ENCODE results near the gene TAF3.

TAF3 gene

DNA sequence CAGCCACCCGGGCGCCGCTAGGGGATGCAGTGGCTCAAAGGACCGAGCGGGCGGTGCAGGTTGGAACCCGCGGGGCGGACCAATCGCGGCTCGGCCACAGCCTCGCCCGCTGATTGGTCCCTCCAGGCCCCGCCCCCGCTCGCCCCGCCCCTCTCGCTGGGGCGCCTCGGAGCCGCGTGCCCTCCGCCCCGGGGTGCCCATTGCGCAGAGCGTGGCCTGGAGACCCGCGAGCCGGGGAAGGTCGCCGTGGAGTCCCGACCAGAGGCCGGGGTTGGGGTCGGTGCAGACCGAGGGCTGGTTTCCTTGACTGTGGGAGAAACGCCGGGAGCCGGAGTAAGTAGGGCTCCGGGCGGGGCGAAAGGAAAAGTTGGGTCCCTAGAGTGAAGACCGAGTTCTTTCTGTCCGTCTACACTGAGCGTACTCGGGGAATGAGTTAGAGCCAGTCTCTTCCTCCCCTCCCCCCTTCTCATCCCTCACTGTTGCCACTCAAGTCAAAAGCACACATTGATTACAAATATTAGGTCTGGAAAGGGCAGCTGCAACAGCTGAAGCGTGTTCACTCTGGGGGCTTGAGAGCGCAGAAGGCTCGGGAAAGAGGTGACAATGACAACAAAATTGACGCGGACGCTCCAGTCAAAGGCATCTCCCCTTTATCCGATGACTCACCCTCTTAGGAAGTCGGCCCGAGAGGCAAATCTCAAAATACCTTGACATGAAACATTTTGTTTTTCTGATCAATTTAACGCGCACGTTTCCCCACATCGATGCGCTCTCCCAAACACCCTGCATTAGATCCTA, 235.3 kb downstream of the TAF3 start:
- peak; percentile 39; the same call in 1 of the 2 replicates for TF ChIP-seq JUND (IDR thresholded peaks at IDR 0.05; ENCODE audit: low read depth)
- in situ Hi-C loops (cut with HindIII; ENCODE audit: low pct_unique_long_range_greater_than_20kb, low sequenced_read_pairs) = no loop called here
- peak; percentile 97 for DNase-seq (ENCODE audit: low read depth in 1 of 2, low spot score in 1 of 2)

DNA sequence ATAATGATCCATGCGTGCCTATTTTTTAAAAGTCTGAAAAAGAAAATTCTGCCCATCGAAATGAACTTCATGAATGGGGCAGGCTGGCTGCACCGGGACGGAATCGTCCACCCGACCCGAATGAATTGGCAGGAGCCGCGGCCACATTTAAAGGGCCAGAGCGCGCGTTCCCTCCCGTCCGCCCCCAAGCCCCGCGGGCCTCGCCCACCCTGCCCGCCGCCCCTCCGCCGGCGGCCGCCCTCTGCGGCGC, 235.9 kb downstream of the TAF3 start:
- no peak for DNase-seq (ENCODE audit: low read depth in 1 of 2, low spot score in 1 of 2)
- TF ChIP-seq JUND (IDR thresholded peaks at IDR 0.05; ENCODE audit: low read depth) = no peak
- in situ Hi-C loops (cut with HindIII; ENCODE audit: low pct_unique_long_range_greater_than_20kb, low sequenced_read_pairs) = no loop called here

DNA sequence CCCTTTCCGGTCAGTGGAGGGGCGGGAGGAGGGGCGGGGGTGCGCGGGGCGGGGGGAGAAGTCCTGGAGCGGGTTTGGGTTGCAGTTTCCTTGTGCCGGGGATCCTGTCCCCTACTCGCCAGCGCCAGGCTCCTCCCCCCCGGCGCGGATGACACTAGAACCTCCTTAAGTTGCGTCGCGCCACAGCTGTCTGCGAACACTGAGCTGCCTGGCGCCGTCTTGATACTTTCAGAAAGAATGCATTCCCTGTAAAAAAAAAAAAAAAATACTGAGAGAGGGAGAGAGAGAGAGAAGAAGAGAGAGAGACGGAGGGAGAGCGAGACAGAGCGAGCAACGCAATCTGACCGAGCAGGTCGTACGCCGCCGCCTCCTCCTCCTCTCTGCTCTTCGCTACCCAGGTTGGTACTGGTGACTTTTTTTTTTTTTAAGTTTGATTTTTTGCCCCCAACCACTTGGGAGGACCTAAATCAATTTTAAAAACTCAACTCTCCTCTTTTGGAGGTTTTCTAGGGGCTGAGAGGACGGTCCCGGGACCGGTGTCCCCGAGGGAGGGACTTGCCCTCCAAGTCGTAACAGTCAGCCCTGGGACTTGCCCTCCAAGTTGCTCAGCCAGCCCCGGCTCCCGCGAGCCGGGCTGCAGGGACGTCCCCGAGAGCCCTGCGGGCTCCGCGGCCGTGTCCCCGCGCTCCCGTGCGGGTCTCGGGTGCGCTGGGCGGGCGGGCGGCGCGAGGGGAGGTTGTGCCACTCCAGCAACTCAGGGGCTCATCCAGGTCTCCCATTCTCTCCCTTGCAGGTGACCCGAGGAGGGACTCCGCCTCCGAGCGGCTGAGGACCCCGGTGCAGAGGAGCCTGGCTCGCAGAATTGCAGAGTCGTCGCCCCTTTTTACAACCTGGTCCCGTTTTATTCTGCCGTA, 236.4 kb downstream of the TAF3 start, which contains the start of gene GATA3:
Gene GATA3 (plus strand): TSS at position 195 of the 914 bp plus-strand sequence. CDS start 968 bp downstream, outside the sequence.
- TF ChIP-seq JUND (IDR thresholded peaks at IDR 0.05; ENCODE audit: low read depth) = no peak
- in situ Hi-C loops (cut with HindIII; ENCODE audit: low pct_unique_long_range_greater_than_20kb, low sequenced_read_pairs) = no loop called here
- DNase-seq (ENCODE audit: low read depth in 1 of 2, low spot score in 1 of 2) = peak; percentile 98 to 99

DNA sequence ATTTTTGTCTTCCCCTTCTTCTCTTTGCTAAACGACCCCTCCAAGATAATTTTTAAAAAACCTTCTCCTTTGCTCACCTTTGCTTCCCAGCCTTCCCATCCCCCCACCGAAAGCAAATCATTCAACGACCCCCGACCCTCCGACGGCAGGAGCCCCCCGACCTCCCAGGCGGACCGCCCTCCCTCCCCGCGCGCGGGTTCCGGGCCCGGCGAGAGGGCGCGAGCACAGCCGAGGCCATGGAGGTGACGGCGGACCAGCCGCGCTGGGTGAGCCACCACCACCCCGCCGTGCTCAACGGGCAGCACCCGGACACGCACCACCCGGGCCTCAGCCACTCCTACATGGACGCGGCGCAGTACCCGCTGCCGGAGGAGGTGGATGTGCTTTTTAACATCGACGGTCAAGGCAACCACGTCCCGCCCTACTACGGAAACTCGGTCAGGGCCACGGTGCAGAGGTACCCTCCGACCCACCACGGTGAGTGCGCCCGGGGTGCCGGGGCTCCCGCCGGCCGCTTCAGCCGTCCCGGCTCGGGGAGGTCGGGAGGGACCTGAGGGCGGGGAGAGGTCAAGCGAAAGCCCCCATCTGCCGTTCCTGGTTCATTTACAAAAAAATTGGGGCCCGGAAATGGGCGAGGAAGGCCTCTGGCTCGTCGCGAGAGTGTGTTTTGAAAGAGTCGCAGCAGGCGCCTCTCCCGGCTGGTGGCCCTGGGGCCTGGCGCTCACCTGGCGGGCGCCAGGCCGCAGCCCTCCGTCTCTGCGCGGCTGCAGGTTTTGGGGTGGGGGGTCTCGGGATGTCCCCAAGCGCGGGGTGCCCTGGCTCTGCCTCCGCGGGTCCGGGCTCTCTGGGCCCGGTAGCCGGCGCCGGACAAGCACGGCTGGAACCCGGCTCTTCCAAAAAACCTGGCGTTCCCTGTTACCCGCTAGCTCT, 237.4 kb downstream of the TAF3 start:
- DNase-seq (ENCODE audit: low read depth in 1 of 2, low spot score in 1 of 2) = no peak
- in situ Hi-C loops (cut with HindIII; ENCODE audit: low pct_unique_long_range_greater_than_20kb, low sequenced_read_pairs) = no loop called here

DNA sequence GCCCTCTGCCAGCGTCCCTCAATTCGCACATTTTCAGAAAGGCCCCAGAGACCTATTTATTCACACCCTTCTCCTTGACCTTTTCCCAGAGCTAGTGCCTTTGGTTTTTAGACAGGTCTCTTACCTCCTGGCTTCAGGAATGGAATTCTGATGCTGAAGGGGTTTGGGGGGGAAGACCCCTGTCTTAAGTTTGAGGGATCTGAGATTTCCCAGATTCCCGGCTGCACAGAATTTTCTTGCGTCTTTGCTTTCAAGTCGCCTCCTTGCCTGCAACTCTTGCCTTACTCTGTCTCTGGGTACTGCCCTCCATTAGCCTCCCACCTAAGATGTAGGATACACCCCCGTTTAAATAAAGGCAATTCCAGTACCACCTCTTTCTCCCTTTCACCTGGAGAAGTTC, 238.1 kb downstream of the TAF3 start:
- TF ChIP-seq JUND (IDR thresholded peaks at IDR 0.05; ENCODE audit: low read depth) = no peak
- DNase-seq (ENCODE audit: low read depth in 1 of 2, low spot score in 1 of 2) = no peak
- in situ Hi-C loops (cut with HindIII; ENCODE audit: low pct_unique_long_range_greater_than_20kb, low sequenced_read_pairs) = no loop called here

More for the DNA sequence above, 237.4 kb downstream of the TAF3 start:
- no peak for TF ChIP-seq JUND (IDR thresholded peaks at IDR 0.05; ENCODE audit: low read depth)

DNA sequence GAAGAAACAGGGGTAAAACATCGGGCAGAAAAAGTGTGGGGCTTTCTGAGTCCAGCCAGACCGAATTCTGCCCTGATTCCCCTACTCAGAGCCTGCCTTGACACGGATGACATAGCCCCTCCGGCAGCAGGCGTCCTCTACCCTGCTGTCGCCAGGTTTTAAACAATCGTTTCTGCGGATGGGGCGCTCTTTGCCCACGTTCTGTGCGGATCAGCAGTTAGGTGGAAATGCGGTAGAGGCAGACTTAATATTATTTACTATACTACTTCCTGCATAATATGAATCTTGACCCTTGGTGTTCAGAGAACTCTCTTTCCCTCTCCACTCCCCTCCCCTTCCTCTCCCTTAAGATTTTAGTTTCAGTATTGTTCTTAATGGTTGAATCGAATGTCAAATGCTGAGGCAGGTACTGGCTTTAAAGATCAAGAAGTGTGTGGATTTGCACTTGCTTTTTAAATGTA, 238.6 kb downstream of the TAF3 start:
- in situ Hi-C loops (cut with HindIII; ENCODE audit: low pct_unique_long_range_greater_than_20kb, low sequenced_read_pairs) = no loop called here
- 0 out of 2 replicates have a peak, but pooled peaks have one; percentile 14 for TF ChIP-seq JUND (IDR thresholded peaks at IDR 0.05; ENCODE audit: low read depth)
- DNase-seq (ENCODE audit: low read depth in 1 of 2, low spot score in 1 of 2) = peak in 1 of 2 experiments; percentile 49

DNA sequence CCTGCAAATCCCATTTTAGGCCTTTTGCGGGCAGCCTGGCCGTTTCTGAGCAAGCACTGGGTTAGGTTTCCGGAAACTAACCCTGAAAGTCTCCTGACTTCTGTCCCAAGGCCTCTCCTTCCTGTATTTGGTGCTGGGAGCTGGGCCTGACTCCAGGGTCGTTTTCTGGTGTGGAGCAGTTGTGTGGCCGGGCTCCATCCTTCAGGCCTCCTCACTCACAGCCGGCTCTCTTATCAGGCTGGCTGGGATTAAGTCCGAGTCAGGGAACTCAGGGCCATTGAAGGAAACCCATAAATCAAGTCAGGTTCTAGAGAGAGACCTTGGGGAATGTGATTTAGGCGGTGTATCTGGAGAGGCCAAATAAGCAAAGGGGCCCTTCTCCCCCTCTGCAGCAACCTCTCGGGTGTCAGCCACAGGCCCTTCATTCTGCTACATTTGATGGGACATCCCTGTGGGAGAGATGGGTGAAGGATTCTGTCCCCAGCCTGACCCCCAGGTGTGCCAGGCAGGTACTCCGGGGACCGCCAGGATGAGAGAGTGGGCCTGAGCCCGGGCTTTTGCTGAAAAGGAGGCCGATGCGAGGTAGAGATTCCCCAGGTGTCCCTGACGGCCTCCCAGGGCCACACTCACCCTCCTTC, 239.4 kb downstream of the TAF3 start:
- in situ Hi-C loops (cut with HindIII; ENCODE audit: low pct_unique_long_range_greater_than_20kb, low sequenced_read_pairs) = no loop called here
- peak in 1 of 2 experiments; percentile 60 for DNase-seq (ENCODE audit: low read depth in 1 of 2, low spot score in 1 of 2)
- no peak; the same call in 1 of the 2 replicates for TF ChIP-seq JUND (IDR thresholded peaks at IDR 0.05; ENCODE audit: low read depth)

DNA sequence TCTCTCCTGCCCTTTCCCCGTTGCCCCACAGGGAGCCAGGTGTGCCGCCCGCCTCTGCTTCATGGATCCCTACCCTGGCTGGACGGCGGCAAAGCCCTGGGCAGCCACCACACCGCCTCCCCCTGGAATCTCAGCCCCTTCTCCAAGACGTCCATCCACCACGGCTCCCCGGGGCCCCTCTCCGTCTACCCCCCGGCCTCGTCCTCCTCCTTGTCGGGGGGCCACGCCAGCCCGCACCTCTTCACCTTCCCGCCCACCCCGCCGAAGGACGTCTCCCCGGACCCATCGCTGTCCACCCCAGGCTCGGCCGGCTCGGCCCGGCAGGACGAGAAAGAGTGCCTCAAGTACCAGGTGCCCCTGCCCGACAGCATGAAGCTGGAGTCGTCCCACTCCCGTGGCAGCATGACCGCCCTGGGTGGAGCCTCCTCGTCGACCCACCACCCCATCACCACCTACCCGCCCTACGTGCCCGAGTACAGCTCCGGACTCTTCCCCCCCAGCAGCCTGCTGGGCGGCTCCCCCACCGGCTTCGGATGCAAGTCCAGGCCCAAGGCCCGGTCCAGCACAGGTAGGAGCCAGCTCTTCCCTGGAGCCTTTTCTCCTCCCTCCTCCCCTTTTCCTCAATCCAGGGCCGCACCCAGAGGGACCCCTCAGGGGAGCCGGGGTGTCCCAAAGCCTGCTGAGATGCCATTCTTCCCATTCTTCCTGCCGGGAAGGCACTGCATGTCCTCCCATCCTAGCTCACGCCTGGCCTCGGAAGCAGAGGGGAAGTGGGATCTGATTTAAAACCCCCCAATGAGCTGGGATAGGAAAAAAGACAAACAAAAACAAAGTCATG, 240.2 kb downstream of the TAF3 start:
- TF ChIP-seq JUND (IDR thresholded peaks at IDR 0.05; ENCODE audit: low read depth) = no peak
- DNase-seq (ENCODE audit: low read depth in 1 of 2, low spot score in 1 of 2) = peak in 1 of 2 experiments; percentile 51
- in situ Hi-C loops (cut with HindIII; ENCODE audit: low pct_unique_long_range_greater_than_20kb, low sequenced_read_pairs) = no loop called here

DNA sequence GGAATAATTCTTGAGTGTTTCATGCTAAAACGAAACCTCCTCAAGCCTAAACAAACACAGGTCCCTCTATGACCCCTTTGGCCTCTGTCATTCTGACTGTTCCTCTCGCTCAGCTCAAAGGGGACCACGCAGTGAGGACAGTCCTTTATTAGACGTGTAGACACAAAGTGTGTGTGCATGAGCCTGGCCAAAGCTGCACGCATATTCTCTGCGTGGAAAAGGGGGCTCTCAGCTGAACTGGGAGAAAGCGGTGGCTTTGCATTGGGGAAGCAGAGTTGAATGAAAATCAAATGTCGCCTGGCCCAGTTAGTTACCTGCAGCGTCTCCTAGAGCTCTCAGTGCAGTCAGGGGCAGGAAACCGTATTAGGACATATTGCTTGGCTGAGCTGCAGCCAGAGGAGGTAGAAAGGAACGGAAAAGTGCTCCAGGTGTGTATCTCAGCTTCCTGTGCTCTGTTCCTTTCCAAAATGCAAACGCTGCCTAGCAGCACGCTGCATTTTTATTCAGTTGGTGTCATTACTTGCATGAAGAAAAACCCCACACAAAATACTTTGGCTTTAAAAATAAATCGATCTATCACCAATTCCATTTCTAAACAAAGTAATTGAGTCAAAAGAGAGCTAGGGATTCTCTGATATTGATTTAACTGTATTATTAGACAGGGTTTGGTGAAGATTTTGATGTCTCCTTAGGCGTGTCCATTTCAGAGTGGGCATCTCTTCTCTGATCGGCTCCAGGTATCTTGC, 241.1 kb downstream of the TAF3 start:
- peak in 1 of 2 experiments; percentile 60 for DNase-seq (ENCODE audit: low read depth in 1 of 2, low spot score in 1 of 2)
- TF ChIP-seq JUND (IDR thresholded peaks at IDR 0.05; ENCODE audit: low read depth) = peak; percentile 11; the same call in 1 of the 2 replicates
- in situ Hi-C loops (cut with HindIII; ENCODE audit: low pct_unique_long_range_greater_than_20kb, low sequenced_read_pairs) = no loop called here

DNA sequence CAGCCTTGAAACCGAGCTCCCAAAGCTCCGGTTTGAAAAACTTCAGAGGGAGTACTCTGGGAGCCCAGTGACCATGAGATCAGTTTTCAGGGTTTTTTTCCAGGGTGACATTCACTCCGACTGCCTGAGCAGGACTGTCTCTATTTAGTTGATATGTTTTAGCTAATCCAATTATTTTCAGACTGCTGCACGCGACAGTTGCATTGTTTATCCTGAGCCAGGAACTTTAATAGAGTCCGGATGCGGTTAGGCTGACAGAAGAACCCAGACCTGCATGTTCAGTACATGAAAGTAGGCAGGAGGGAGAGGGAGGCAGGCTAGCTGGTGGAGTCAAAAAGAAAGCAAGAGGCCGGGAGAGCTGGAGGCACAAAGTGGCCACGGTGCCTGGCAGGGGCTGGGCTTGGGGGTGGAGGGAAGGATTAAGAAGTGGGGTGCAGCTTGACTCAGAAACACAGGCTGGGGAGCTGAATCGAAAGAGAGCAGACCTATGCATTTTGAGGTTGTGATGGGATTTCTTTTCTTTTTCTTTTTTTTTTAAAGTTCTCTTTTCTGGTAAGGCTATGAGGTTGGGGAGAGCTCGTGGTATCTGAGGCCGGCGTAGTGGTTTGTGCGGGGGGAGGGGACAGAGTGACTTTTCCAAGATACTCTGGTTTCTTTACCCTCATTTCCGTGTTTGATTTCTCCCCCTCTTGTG, 241.9 kb downstream of the TAF3 start:
- no peak for TF ChIP-seq JUND (IDR thresholded peaks at IDR 0.05; ENCODE audit: low read depth)
- in situ Hi-C loops (cut with HindIII; ENCODE audit: low pct_unique_long_range_greater_than_20kb, low sequenced_read_pairs) = no loop called here
- DNase-seq (ENCODE audit: low read depth in 1 of 2, low spot score in 1 of 2) = peak in 1 of 2 experiments; percentile 76

Data from T47D (cell line).